Measurements from ENCODE around the gene CACNA1D. TPM values are rescaled to one million over a fixed set of nuclear protein-coding genes. Genes with fewer than 3 reads are reported as not detected.

CACNA1D gene
- total and polyA plus RNA-seq, 9 of the 15 experiments (the other 6 are each of a cell fraction or from before 2014, with no cell fraction given), result 0.29 TPM; not detected in 8

DNA sequence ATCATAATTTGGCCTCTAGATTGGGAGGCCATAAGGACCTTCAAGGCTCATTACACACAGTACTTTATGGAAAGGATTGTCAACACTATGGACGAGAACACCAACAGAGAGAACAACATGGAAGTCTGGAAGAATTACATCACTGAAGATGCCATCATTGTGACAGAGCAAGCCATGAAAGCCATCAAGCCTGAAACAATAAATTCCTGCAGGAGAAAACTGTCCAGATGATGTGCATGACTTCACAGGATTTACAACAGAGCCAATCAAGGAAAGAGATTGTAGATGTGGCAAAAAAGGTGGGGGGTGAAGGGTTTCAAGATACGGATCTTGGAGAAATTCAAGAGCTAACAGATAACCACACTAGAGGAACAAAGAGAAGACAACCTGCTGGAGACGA is 367.8 kb downstream of the CACNA1D start (continued):
- TF ChIP-seq, protein P1, sequence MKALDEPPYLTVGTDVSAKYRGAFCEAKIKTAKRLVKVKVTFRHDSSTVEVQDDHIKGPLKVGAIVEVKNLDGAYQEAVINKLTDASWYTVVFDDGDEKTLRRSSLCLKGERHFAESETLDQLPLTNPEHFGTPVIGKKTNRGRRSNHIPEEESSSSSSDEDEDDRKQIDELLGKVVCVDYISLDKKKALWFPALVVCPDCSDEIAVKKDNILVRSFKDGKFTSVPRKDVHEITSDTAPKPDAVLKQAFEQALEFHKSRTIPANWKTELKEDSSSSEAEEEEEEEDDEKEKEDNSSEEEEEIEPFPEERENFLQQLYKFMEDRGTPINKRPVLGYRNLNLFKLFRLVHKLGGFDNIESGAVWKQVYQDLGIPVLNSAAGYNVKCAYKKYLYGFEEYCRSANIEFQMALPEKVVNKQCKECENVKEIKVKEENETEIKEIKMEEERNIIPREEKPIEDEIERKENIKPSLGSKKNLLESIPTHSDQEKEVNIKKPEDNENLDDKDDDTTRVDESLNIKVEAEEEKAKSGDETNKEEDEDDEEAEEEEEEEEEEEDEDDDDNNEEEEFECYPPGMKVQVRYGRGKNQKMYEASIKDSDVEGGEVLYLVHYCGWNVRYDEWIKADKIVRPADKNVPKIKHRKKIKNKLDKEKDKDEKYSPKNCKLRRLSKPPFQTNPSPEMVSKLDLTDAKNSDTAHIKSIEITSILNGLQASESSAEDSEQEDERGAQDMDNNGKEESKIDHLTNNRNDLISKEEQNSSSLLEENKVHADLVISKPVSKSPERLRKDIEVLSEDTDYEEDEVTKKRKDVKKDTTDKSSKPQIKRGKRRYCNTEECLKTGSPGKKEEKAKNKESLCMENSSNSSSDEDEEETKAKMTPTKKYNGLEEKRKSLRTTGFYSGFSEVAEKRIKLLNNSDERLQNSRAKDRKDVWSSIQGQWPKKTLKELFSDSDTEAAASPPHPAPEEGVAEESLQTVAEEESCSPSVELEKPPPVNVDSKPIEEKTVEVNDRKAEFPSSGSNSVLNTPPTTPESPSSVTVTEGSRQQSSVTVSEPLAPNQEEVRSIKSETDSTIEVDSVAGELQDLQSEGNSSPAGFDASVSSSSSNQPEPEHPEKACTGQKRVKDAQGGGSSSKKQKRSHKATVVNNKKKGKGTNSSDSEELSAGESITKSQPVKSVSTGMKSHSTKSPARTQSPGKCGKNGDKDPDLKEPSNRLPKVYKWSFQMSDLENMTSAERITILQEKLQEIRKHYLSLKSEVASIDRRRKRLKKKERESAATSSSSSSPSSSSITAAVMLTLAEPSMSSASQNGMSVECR (CRISPR knock-in tag; IDR thresholded peaks at IDR 0.05), result no peak

DNA sequence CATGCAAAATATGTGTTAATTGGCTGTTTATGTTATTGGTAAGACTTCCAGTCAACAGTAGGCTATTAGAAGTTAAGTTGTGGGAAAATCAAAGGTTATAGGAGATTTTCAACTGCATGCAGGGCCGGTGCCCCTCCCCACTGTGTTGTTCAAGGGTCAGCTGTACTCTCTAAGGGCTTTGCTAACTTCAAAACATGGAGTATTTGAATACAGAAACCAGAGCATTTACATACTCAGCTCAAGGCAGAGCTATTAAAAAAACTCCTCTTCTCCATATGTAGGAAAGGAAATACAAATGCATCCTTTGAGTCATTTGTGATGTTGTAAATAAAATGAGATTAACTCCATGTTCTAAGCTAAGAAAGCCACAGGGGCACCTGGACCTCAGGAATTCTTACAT is 368.7 kb downstream of the CACNA1D start:
- ChIA-PET POLR2A (no interaction called here), CTCF (ENCODE audit: low intra/inter-chr PET ratio) (no interaction called here)
- no peak overlapping the region for H3K9ac ChIP-seq (ENCODE audit: insufficient read depth in 1 of 2, low read depth in 2 of 2, low read length in 2 of 2)
- H3K9me1 ChIP-seq (ENCODE audit: control insufficient read depth, insufficient read depth, low read length), result no peaks in the 10 kb centered on the region
- no peak overlapping the region for H2AFZ ChIP-seq (ENCODE audit: low read depth, low read length)
- no peaks in the 10 kb centered on the region for H3K9me3 ChIP-seq (replicated peaks; ENCODE audit: control insufficient read depth, insufficient read depth, low read depth, low read length)
- H3K79me2 ChIP-seq (ENCODE audit: control insufficient read depth, insufficient read depth, low read length), result no peaks in the 10 kb centered on the region
- no peaks in the 10 kb centered on the region for H3K4me1 ChIP-seq (replicated peaks in 1 of 2; ENCODE audit: control insufficient read depth in 2 of 2, insufficient read depth in 2 of 2, low read length in 2 of 2)
- H3K36me3 ChIP-seq (ENCODE audit: control insufficient read depth, insufficient read depth, low read length), result peaks cover 26% of the 10 kb centered on the region; the same call in 1 of the 3 replicates
- DNase-seq (ENCODE audit: extremely low read depth in 1 of 4, low spot score in 3 of 4) (no peak), FAIRE-seq (no peak), ATAC-seq (no peak)
- no peak overlapping the region for H3K27ac ChIP-seq (ENCODE audit: extremely low read depth, low read depth, low read length)
- H3K27me3 ChIP-seq (ENCODE audit: control insufficient read depth in 2 of 2, insufficient read depth in 2 of 2, low read length in 2 of 2), result no peaks in the 10 kb centered on the region
- H3K4me3 ChIP-seq, result no peak overlapping the region
- in situ Hi-C loops (cut with MboI), result no loop called here
- no CpG with 5 or more reads among the region's 1 CpG for WGBS (ENCODE audit: insufficient coverage, low coverage, missing lambda C conversion rate)
- BruUV-seq (replicated peaks), result no TSS peak
- intact Hi-C loops (cut with micrococcal nuclease), result no loop called here
- H4K20me1 ChIP-seq (replicated peaks; ENCODE audit: control insufficient read depth, insufficient read depth, low read length), result no peaks in the 10 kb centered on the region
- H3K4me2 ChIP-seq (ENCODE audit: insufficient read depth, low read length), result no peak overlapping the region
- TF ChIP-seq, protein P2, sequence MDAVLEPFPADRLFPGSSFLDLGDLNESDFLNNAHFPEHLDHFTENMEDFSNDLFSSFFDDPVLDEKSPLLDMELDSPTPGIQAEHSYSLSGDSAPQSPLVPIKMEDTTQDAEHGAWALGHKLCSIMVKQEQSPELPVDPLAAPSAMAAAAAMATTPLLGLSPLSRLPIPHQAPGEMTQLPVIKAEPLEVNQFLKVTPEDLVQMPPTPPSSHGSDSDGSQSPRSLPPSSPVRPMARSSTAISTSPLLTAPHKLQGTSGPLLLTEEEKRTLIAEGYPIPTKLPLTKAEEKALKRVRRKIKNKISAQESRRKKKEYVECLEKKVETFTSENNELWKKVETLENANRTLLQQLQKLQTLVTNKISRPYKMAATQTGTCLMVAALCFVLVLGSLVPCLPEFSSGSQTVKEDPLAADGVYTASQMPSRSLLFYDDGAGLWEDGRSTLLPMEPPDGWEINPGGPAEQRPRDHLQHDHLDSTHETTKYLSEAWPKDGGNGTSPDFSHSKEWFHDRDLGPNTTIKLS (IDR thresholded peaks at IDR 0.05; ENCODE audit: borderline replicate concordance, low read depth), result no peak
- TF ChIP-seq, protein P3, sequence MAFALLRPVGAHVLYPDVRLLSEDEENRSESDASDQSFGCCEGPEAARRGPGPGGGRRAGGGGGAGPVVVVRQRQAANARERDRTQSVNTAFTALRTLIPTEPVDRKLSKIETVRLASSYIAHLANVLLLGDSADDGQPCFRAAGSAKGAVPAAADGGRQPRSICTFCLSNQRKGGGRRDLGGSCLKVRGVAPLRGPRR (CRISPR knock-in tag; IDR thresholded peaks at IDR 0.05), result no peak
- TF ChIP-seq ZNF764 (CRISPR knock-in tag; IDR thresholded peaks at IDR 0.05; ENCODE audit: low read depth) (no peak), ZNF165 (CRISPR knock-in tag; IDR thresholded peaks at IDR 0.05; ENCODE audit: borderline replicate concordance) (no peak), RBM39 (optimal IDR thresholded peaks at IDR 0.05; ENCODE audit: low read depth, low read length) (no peak), FOXJ3 (CRISPR knock-in tag; IDR thresholded peaks at IDR 0.05) (no peak), ZNF76 (CRISPR knock-in tag; IDR thresholded peaks at IDR 0.05; ENCODE audit: borderline replicate concordance) (no peak), HNRNPK (IDR thresholded peaks at IDR 0.05; ENCODE audit: low read depth, low read length, poor library complexity, severe bottlenecking) (no peak), GATA2 (CRISPR knock-in tag; IDR thresholded peaks at IDR 0.05) (no peak), RFX7 (CRISPR knock-in tag; IDR thresholded peaks at IDR 0.05) (no peak), RFX5 (IDR thresholded peaks at IDR 0.05; ENCODE audit: low read depth, low read length) (no peak)
- TF ChIP-seq, protein P4, sequence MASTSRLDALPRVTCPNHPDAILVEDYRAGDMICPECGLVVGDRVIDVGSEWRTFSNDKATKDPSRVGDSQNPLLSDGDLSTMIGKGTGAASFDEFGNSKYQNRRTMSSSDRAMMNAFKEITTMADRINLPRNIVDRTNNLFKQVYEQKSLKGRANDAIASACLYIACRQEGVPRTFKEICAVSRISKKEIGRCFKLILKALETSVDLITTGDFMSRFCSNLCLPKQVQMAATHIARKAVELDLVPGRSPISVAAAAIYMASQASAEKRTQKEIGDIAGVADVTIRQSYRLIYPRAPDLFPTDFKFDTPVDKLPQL (IDR thresholded peaks at IDR 0.05; ENCODE audit: extremely low read depth, insufficient read length), result no peak

Measured in K562 (cell line).